DMS 273 (cell line): ENCODE measurements around the gene EPS8L1.

ENCODE experiments used
- DNase-seq: peaks from one replicate; lab custom pipeline; 2025; ENCODE audit not compliant: unreplicated experiment; lab: John Stamatoyannopoulos, UW

The EPS8L1 gene

DNA sequence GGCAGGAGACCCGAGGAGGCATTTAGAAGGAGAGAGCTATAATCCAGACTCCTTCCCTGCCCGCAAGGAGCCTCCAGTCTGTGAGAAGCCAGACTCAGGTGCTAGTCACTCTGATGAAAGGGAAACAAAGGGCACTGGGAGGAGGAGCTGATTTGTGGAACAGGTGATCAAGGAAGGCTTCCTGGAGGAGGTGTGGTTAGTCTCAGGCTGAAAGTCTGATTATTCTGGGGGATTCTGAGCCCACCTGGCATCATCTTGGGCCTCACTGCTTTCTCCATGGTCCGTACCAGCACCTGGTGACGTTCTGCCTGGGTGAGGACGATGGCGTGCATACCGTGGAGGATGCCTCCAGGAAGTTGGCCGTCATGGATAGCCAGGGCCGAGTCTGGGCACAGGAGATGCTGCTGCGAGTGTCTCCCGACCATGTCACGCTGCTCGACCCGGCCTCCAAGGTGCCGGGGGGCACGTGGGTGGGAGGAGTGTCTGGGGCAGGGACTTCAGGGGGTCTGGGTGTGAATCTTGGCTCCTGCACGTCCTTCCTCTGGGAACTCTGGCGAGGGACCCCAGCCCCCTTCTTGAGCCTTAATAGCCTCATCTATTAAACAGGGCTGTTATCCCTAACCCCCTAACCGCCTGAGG is 3.9 kb downstream of the EPS8L1 start:
- no peak for DNase-seq

- DNase-seq: peak; percentile 92
These were observed 4.7 kb downstream of the EPS8L1 start for GRCh38 chr19:55080121-55080967.

DNA sequence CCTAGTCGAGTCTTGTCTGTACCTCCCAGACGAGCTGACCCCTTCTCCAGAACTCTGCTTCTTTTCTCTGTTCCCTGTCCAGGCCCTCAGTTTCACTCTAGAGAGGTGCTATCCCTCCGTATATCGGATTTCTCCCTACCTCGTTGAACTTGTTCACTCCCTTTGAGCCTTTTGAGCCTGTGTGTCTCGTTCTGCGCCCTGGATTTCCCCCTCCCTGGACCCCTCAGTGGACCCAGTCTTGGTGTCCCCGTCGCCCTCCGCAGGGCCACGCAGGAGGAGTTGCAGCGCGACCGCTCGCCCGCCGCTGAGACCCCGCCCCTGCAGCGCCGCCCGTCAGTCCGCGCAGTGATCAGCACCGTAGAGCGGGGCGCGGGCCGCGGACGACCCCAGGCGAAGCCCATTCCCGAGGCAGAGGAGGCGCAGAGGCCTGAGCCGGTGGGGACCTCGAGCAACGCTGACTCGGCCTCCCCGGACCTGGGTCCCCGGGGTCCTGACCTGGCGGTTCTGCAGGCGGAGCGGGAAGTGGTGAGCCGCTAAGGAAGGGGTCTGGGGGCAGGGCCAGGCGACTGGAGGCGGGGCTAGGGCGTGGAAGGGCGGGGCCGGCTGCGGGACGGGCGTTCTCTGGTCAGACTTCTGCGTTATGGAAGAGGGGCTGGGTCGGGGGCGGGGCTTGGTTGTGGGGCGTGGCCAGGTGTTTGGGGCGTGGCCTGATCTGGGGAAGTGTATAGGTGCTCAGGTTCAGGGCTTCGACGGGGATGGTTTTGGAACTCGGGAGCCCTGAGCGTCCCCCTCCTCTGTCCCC is 5.5 kb downstream of the EPS8L1 start:
- peak; percentile 70 for DNase-seq

DNA sequence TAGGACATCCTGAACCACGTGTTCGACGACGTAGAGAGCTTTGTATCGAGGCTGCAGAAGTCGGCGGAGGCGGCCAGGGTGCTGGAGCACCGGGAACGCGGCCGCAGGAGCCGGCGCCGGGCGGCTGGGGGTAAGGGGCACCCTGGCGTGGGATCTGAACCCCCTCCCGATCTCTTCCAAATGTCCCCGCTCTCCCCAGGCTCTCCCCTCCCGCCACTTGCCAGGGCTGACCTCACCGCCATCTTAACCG is 6.0 kb downstream of the EPS8L1 start:
- no peak for DNase-seq

GRCh38 chr19:55082020-55082851 is 6.6 kb downstream of the EPS8L1 start:
- DNase-seq: peak; percentile 41

GRCh38 chr19:55083004-55083850 is 7.6 kb downstream of the EPS8L1 start:
- no peak for DNase-seq

DNA sequence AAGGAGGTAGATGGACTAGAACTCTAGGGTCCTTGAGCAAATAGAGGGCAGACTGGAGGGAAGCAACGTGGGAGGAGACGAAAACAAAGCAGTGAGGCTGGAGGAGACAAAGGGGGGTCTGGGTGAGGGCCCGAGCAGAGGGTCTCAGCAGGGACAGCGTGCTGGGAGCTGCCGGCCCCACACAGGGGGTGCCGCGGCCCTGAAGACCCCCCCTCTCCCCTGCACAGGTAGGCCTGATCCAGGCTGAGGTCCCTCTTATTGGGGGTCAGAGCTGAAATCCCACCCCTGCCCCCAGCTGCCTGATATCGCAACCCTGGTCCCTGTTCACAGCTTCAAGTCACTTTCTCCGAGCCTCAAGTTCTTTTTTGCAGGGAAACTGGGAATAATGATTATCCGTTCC is 8.7 kb downstream of the EPS8L1 start:
- DNase-seq: no peak

DNA sequence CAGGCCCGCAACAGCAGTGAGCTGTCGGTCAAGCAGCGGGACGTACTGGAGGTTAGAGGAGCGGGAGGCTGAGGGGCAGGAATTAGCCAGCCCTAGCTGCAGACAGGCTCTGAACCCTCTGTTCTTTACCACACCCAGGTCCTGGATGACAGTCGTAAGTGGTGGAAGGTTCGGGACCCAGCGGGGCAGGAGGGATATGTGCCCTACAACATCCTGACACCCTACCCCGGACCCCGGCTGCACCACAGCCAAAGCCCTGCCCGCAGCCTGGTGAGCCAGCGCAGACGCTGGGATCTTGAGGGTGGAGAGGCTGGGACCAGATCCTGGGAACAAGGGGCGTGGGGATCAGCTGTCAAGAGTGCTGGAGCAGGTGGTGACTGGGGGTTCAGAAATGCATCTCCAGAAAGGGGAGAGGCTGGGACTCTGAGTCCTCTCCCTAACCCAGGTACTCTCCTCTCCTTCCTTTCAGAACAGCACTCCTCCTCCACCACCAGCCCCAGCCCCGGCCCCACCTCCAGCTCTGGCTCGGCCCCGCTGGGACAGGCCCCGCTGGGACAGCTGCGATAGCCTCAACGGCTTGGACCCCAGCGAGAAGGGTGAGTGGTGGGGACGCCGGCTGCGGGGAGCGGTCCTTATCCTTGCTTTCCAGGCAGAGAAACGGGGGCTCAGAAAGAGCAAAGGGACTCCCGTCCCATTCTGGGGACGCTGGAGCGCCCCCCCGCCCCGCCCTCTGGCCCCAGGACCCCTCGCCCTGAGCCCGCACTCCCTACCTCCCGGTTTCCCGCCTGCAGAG is 10.4 kb downstream of the EPS8L1 start:
- peak; percentile 51 for DNase-seq

DNA sequence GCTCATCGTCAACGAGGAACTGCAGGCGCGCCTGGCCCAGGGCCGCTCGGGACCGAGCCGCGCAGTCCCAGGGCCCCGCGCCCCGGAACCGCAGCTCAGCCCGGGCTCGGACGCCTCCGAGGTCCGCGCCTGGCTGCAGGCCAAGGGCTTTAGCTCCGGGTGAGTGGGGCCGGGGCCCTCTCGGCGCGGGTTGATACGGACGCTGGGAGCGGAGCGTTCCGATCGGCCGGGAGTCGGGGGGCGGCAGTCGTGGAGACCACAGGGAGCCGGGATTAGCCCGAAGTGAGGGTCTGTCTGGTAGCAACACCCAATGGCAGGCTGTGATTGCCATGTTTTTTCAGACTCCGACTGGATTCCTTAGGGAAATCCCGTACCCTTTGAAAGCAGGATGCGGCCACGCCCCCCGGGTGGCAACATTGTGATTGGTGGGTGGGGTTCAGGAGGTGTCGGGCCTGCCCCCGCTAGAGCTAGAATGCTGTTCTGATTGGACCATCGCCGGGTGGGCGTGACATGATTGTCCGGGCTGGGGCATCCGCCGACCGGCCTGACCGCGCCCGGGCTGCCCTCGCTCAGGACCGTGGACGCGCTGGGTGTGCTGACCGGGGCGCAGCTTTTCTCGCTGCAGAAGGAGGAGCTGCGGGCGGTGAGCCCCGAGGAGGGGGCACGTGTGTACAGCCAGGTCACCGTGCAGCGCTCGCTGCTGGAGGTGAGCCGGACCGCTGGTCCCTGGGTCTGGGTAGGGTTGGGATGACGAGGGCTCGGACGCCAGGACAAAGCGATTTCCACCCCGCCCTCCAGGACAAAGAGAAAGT is 11.3 kb downstream of the EPS8L1 start:
- peak; percentile 95 for DNase-seq

GRCh38 chr19:55087542-55087901 is 11.9 kb downstream of the EPS8L1 start:
- DNase-seq: peak; percentile 38

GRCh38 chr19:55088021-55088451 is 12.4 kb downstream of the EPS8L1 start:
- no peak for DNase-seq

- DNase-seq: peak; percentile 95
These were observed 13.1 kb downstream of the EPS8L1 start for GRCh38 chr19:55088543-55089341.

- no peak for DNase-seq
These were observed 13.8 kb downstream of the EPS8L1 start for GRCh38 chr19:55089342-55089944.

DNA sequence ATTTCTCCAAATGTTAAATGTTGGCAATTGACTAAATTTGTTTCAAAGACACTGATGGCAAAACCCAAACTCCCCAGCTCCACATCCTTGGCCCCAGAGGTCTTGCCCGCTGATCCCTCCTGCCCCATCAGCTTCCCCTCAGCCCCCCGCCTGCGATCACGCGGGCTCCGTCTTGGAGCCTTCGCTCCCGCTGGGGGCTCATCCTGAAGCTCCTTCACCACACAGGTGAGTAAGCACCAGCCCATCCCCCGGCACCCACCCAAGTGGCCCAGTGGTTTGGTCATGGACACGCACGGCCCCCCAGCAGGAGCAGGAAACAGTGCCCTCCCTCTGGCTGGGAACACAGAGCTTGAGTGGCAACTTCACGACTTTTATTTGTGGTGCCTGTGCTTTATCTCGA is 14.9 kb downstream of the EPS8L1 start:
- no peak for DNase-seq

GRCh38 chr19:55091126-55091910 is 15.6 kb downstream of the EPS8L1 start:
- no peak for DNase-seq

DNA sequence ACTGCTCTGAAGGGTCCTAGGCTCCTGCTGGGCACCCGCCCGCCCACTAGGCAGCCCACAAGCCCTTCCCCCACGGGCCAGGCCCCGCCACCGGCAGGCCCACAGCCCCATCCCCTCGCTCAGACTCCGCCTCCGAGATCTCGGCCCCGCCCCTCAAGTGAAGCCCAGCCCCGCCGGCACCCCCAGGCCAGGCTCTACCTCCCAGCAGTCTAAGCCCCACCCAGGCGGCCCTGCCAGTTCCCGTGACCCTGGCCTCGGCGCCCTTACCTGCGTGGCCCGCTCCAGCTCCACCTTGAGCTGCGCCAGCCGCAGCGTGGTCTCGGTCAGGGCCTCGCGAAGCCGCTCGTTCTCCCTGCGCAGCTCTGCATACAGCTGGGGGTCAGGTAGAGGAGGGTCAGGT is 16.3 kb downstream of the EPS8L1 start:
- no peak for DNase-seq
